Measurements from ENCODE around the gene NHLRC1.

GRCh38 chr6:18078866-18079265, 43.6 kb downstream of the NHLRC1 start:
- TF ChIP-seq ESRRA (CRISPR knock-in tag; IDR thresholded peaks at IDR 0.05; ENCODE audit: borderline replicate concordance) (no peak), CTCF (IDR thresholded peaks at IDR 0.05) (no peak), HMGXB4 (CRISPR knock-in tag; IDR thresholded peaks at IDR 0.05) (no peak), ZNF121 (CRISPR knock-in tag; IDR thresholded peaks at IDR 0.05) (no peak), SMAD3 (CRISPR knock-in tag; IDR thresholded peaks at IDR 0.05; ENCODE audit: borderline replicate concordance) (no peak)

Data from WTC11 (cell line).